WTC11 (cell line): ENCODE results near the gene ANP32D. TPM values are rescaled to one million over a fixed set of nuclear protein-coding genes. Genes with fewer than 3 reads are reported as not detected.
"Not testable (repeated sequence)": the region's sequence is repeated elsewhere in the genome, so short reads cannot be mapped to it uniquely, and the experiment has no call there.

Experiments
- ATAC-seq: fragments of 200-7000 bp; cut with Tn5 transposase; 2 replicates; pipeline ENCODE4 v1.10.0; 2021; ENCODE audit warnings: mild to moderate bottlenecking, moderate library complexity
- CTCF ChIA-PET: fragments of 300-600 bp; sonication (Branson Sonifier 250); formaldehyde crosslinking; loops from one replicate; lab custom pipeline; 2021; ENCODE audit warnings: antibody characterized with exemption; lab: Charles Lee
- POLR2A ChIA-PET: fragments of 350-600 bp; sonication (Branson Sonifier 250); formaldehyde crosslinking; loops from one replicate; lab custom pipeline; 2021; ENCODE audit warnings: antibody characterized with exemption; lab: Charles Lee
- DNase-seq: peaks from one replicate; pipeline ENCODE4 v3.0.0; 2021; ENCODE audit warnings: low spot score
- H3K27ac Mint-ChIP-seq: 2 replicates; pipeline ENCODE4 v1.8.0; 2021; ENCODE audit warnings: mixed read lengths
- H3K27me3 Mint-ChIP-seq: 2 replicates; pipeline ENCODE4 v1.8.0; 2021; ENCODE audit warnings: low read depth, mild to moderate bottlenecking, moderate library complexity, mixed read lengths
- H3K36me3 Mint-ChIP-seq: 2 replicates; pipeline ENCODE4 v1.8.0; 2021; ENCODE audit warnings: mixed read lengths
- H3K4me1 Mint-ChIP-seq: 2 replicates; pipeline ENCODE4 v1.8.0; 2022; ENCODE audit warnings: mixed read lengths
- H3K4me3 Mint-ChIP-seq: 2 replicates; pipeline ENCODE4 v1.8.0; 2021; ENCODE audit warnings: mild to moderate bottlenecking, moderate library complexity, mixed read lengths
- H3K9me3 Mint-ChIP-seq: 2 replicates; pipeline ENCODE4 v1.8.0; 2021; ENCODE audit warnings: mixed read lengths
- CREB1 ChIP-seq: sonication (generic); formaldehyde crosslinking; IDR thresholded peaks from 2 replicates; pipeline ENCODE4 v1.8.0; 2023; ENCODE audit warnings: mild to moderate bottlenecking, missing genetic modification reagents
- RORB ChIP-seq: fragments of 250-450 bp; sonication (Bioruptor Pico); IDR thresholded peaks from 2 replicates; pipeline ENCODE4 v1.9.0; 2021; ENCODE audit warnings: mild to moderate bottlenecking
- SMAD3 ChIP-seq: sonication (generic); formaldehyde crosslinking; IDR thresholded peaks from 2 replicates; pipeline ENCODE4 v1.8.0; 2022; ENCODE audit warnings: missing genetic modification reagents, mild to moderate bottlenecking, borderline replicate concordance
- SMAD4 ChIP-seq: sonication (generic); formaldehyde crosslinking; IDR thresholded peaks from 2 replicates; pipeline ENCODE4 v1.8.0; 2022; ENCODE audit warnings: mild to moderate bottlenecking, missing genetic modification reagents
- STAT6 ChIP-seq: sonication (generic); formaldehyde crosslinking; conservative IDR thresholded peaks from 2 replicates; pipeline ENCODE4 v1.8.1; 2023; ENCODE audit warnings: mild to moderate bottlenecking, low read depth, missing genetic modification reagents, moderate library complexity
- TEAD4 ChIP-seq: sonication (generic); formaldehyde crosslinking; IDR thresholded peaks from 2 replicates; pipeline ENCODE4 v1.8.0; 2022; ENCODE audit warnings: mild to moderate bottlenecking, missing genetic modification reagents
- ZNF423 ChIP-seq: fragments of 250-450 bp; sonication (Bioruptor Pico); IDR thresholded peaks from 2 replicates; pipeline ENCODE4 v2.1.2; 2022; ENCODE audit warnings: mild to moderate bottlenecking, moderate library complexity
- ZNF671 ChIP-seq: fragments of 250-450 bp; sonication (Bioruptor Pico); IDR thresholded peaks from 2 replicates; pipeline ENCODE4 v1.8.0; 2021; ENCODE audit warnings: mild to moderate bottlenecking
- total RNA-seq: library from RNA; stranded (reverse); gene quantifications from 3 replicates; pipeline ENCODE4 v1.2.3, GENCODE V29; 2021
- TF ChIP-seq, protein P1 (sequence below): sonication (generic); formaldehyde crosslinking; IDR thresholded peaks from 2 replicates; pipeline ENCODE4 v1.8.0; 2022; ENCODE audit warnings: mild to moderate bottlenecking, missing genetic modification reagents
- TF ChIP-seq, protein P2 (sequence below): sonication (generic); formaldehyde crosslinking; IDR thresholded peaks from 2 replicates; pipeline ENCODE4 v1.8.0; 2022; ENCODE audit warnings: missing genetic modification reagents
- TF ChIP-seq, protein P3 (sequence below): fragments of 200-600 bp; IDR thresholded peaks from 2 replicates; pipeline ENCODE4 v1.8.0; 2022; ENCODE audit warnings: antibody characterized with exemption
- TF ChIP-seq, protein P4 (sequence below): sonication (generic); formaldehyde crosslinking; IDR thresholded peaks from 2 replicates; pipeline ENCODE4 v1.8.0; 2023; ENCODE audit warnings: mild to moderate bottlenecking, missing genetic modification reagents
- TF ChIP-seq, protein P5 (sequence below): fragments of 250-450 bp; sonication (Bioruptor Pico); IDR thresholded peaks from 2 replicates; pipeline ENCODE4 v2.1.2; 2022; ENCODE audit warnings: mild to moderate bottlenecking, moderate library complexity
- TF ChIP-seq, protein P6 (sequence below): fragments of 250-450 bp; sonication (Bioruptor Pico); IDR thresholded peaks from 2 replicates; pipeline ENCODE4 v1.9.0; 2021; ENCODE audit warnings: mild to moderate bottlenecking, borderline replicate concordance

ANP32D gene
- total RNA-seq, 1 experiment from 2014 or later: not detected

- DNase-seq (no peak), ATAC-seq (no peak)
- Mint-ChIP-seq H3K27ac (no peak overlapping the region), H3K4me1 (peaks cover 2% of the 10 kb centered on the region; the same call in 1 of the 2 replicates), H3K4me3 (no peak overlapping the region), H3K36me3 (no peaks in the 10 kb centered on the region), H3K27me3 (peaks cover 10% of the 10 kb centered on the region; the same call in 1 of the 2 replicates), H3K9me3 (no peaks in the 10 kb centered on the region)
- ChIA-PET CTCF (interaction anchor here (4.4 kb wide), 1 partner anchor 159 kb away, joined by 20 read pairs; no protein-coding TSS in a partner anchor), POLR2A (no interaction called here)
- TF ChIP-seq, protein P1, sequence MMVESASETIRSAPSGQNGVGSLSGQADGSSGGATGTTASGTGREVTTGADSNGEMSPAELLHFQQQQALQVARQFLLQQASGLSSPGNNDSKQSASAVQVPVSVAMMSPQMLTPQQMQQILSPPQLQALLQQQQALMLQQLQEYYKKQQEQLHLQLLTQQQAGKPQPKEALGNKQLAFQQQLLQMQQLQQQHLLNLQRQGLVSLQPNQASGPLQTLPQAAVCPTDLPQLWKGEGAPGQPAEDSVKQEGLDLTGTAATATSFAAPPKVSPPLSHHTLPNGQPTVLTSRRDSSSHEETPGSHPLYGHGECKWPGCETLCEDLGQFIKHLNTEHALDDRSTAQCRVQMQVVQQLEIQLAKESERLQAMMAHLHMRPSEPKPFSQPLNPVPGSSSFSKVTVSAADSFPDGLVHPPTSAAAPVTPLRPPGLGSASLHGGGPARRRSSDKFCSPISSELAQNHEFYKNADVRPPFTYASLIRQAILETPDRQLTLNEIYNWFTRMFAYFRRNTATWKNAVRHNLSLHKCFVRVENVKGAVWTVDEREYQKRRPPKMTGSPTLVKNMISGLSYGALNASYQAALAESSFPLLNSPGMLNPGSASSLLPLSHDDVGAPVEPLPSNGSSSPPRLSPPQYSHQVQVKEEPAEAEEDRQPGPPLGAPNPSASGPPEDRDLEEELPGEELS (CRISPR knock-in tag): no peak
- no peak for TF ChIP-seq STAT6 (CRISPR knock-in tag)
- TF ChIP-seq CREB1 (CRISPR knock-in tag): no peak
- no peak for TF ChIP-seq SMAD4 (CRISPR knock-in tag)
- TF ChIP-seq, protein P2, sequence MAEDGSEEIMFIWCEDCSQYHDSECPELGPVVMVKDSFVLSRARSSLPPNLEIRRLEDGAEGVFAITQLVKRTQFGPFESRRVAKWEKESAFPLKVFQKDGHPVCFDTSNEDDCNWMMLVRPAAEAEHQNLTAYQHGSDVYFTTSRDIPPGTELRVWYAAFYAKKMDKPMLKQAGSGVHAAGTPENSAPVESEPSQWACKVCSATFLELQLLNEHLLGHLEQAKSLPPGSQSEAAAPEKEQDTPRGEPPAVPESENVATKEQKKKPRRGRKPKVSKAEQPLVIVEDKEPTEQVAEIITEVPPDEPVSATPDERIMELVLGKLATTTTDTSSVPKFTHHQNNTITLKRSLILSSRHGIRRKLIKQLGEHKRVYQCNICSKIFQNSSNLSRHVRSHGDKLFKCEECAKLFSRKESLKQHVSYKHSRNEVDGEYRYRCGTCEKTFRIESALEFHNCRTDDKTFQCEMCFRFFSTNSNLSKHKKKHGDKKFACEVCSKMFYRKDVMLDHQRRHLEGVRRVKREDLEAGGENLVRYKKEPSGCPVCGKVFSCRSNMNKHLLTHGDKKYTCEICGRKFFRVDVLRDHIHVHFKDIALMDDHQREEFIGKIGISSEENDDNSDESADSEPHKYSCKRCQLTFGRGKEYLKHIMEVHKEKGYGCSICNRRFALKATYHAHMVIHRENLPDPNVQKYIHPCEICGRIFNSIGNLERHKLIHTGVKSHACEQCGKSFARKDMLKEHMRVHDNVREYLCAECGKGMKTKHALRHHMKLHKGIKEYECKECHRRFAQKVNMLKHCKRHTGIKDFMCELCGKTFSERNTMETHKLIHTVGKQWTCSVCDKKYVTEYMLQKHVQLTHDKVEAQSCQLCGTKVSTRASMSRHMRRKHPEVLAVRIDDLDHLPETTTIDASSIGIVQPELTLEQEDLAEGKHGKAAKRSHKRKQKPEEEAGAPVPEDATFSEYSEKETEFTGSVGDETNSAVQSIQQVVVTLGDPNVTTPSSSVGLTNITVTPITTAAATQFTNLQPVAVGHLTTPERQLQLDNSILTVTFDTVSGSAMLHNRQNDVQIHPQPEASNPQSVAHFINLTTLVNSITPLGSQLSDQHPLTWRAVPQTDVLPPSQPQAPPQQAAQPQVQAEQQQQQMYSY (CRISPR knock-in tag): no peak
- no peak for TF ChIP-seq TEAD4 (CRISPR knock-in tag)
- no peak for TF ChIP-seq SMAD3
- TF ChIP-seq, protein P3, sequence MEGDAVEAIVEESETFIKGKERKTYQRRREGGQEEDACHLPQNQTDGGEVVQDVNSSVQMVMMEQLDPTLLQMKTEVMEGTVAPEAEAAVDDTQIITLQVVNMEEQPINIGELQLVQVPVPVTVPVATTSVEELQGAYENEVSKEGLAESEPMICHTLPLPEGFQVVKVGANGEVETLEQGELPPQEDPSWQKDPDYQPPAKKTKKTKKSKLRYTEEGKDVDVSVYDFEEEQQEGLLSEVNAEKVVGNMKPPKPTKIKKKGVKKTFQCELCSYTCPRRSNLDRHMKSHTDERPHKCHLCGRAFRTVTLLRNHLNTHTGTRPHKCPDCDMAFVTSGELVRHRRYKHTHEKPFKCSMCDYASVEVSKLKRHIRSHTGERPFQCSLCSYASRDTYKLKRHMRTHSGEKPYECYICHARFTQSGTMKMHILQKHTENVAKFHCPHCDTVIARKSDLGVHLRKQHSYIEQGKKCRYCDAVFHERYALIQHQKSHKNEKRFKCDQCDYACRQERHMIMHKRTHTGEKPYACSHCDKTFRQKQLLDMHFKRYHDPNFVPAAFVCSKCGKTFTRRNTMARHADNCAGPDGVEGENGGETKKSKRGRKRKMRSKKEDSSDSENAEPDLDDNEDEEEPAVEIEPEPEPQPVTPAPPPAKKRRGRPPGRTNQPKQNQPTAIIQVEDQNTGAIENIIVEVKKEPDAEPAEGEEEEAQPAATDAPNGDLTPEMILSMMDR: no peak
- TF ChIP-seq ZNF671 (CRISPR knock-in tag): no peak
- TF ChIP-seq, protein P4, sequence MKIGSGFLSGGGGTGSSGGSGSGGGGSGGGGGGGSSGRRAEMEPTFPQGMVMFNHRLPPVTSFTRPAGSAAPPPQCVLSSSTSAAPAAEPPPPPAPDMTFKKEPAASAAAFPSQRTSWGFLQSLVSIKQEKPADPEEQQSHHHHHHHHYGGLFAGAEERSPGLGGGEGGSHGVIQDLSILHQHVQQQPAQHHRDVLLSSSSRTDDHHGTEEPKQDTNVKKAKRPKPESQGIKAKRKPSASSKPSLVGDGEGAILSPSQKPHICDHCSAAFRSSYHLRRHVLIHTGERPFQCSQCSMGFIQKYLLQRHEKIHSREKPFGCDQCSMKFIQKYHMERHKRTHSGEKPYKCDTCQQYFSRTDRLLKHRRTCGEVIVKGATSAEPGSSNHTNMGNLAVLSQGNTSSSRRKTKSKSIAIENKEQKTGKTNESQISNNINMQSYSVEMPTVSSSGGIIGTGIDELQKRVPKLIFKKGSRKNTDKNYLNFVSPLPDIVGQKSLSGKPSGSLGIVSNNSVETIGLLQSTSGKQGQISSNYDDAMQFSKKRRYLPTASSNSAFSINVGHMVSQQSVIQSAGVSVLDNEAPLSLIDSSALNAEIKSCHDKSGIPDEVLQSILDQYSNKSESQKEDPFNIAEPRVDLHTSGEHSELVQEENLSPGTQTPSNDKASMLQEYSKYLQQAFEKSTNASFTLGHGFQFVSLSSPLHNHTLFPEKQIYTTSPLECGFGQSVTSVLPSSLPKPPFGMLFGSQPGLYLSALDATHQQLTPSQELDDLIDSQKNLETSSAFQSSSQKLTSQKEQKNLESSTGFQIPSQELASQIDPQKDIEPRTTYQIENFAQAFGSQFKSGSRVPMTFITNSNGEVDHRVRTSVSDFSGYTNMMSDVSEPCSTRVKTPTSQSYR (CRISPR knock-in tag): no peak
- TF ChIP-seq, protein P5, sequence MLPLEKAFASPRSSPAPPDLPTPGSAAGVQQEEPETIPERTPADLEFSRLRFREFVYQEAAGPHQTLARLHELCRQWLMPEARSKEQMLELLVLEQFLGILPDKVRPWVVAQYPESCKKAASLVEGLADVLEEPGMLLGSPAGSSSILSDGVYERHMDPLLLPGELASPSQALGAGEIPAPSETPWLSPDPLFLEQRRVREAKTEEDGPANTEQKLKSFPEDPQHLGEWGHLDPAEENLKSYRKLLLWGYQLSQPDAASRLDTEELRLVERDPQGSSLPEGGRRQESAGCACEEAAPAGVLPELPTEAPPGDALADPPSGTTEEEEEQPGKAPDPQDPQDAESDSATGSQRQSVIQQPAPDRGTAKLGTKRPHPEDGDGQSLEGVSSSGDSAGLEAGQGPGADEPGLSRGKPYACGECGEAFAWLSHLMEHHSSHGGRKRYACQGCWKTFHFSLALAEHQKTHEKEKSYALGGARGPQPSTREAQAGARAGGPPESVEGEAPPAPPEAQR: no peak
- TF ChIP-seq RORB (CRISPR knock-in tag): no peak
- TF ChIP-seq, protein P6, sequence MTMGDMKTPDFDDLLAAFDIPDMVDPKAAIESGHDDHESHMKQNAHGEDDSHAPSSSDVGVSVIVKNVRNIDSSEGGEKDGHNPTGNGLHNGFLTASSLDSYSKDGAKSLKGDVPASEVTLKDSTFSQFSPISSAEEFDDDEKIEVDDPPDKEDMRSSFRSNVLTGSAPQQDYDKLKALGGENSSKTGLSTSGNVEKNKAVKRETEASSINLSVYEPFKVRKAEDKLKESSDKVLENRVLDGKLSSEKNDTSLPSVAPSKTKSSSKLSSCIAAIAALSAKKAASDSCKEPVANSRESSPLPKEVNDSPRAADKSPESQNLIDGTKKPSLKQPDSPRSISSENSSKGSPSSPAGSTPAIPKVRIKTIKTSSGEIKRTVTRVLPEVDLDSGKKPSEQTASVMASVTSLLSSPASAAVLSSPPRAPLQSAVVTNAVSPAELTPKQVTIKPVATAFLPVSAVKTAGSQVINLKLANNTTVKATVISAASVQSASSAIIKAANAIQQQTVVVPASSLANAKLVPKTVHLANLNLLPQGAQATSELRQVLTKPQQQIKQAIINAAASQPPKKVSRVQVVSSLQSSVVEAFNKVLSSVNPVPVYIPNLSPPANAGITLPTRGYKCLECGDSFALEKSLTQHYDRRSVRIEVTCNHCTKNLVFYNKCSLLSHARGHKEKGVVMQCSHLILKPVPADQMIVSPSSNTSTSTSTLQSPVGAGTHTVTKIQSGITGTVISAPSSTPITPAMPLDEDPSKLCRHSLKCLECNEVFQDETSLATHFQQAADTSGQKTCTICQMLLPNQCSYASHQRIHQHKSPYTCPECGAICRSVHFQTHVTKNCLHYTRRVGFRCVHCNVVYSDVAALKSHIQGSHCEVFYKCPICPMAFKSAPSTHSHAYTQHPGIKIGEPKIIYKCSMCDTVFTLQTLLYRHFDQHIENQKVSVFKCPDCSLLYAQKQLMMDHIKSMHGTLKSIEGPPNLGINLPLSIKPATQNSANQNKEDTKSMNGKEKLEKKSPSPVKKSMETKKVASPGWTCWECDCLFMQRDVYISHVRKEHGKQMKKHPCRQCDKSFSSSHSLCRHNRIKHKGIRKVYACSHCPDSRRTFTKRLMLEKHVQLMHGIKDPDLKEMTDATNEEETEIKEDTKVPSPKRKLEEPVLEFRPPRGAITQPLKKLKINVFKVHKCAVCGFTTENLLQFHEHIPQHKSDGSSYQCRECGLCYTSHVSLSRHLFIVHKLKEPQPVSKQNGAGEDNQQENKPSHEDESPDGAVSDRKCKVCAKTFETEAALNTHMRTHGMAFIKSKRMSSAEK (CRISPR knock-in tag): no peak
- no peak for TF ChIP-seq ZNF423
Observed at GRCh38 chr12:48459259-48459658, 13.1 kb upstream of the ANP32D start.

- POLR2A ChIA-PET, CTCF ChIA-PET, H3K27ac Mint-ChIP-seq, H3K4me1 Mint-ChIP-seq, H3K4me3 Mint-ChIP-seq, DNase-seq, ATAC-seq: not testable (repeated sequence)
- peaks cover 30% of the 10 kb centered on the region for H3K27me3 Mint-ChIP-seq
- peaks cover 55% of the 10 kb centered on the region for H3K36me3 Mint-ChIP-seq
- peaks cover 86% of the 10 kb centered on the region for H3K9me3 Mint-ChIP-seq
Observed at GRCh38 chr12:48469027-48469426, 3.3 kb upstream of the ANP32D start.
